ENCODE results near the gene GPR137B.

GRCh38 chr1:236253918-236254637, 111.7 kb downstream of the GPR137B start:
- no peak for TF ChIP-seq CTCF (IDR thresholded peaks at IDR 0.05)
- TF ChIP-seq POLR2A (IDR thresholded peaks at IDR 0.05) = no peak

Measured in adrenal gland (tissue), 5 donors.